GM21515 (cell line): Measurements from ENCODE around the gene CCSER1.

Experiments
- ATAC-seq: cut with Tn5 transposase; IDR thresholded peaks from one replicate; pipeline ENCODE4 v1.9.1; 2021; ENCODE audit not compliant: unreplicated experiment

Gene CCSER1

DNA sequence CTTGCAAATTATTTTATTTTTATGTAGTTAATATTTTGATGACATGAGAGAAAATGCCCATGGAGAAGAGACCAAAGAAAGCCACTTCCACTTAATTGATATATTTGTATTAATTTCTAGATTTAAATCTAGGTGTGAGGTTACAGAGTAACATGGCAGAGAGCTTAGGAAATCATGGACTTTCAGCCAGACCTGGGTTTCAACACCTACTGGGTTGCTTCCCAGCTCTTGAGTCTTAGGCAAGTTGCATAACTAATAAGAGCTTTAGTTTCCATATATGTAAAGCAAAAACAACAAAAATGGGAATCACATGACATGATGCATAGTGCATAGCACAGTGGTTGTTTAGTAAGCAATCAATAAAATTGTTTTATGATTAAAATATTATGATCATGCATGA lies 413.3 kb downstream of the CCSER1 start:
- no peak for ATAC-seq

DNA sequence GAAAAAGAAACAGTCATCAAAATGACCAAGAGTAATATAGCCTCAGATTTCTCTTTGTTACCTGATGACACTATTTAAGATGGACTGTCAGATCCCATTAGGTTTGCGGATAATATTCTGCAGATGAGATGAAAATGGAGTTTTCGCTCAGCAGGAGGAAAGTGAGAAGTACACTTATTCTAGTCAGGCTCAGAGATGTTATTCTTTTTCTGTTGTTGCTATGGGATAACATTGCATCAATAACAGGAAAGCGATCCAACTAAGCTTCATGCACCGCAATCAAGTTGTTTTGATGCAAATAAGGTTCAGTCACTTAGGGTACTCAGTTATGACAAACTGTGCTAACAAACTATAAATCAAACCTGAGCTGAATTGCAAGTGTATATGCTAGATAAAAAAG lies 415.0 kb downstream of the CCSER1 start:
- ATAC-seq: no peak

DNA sequence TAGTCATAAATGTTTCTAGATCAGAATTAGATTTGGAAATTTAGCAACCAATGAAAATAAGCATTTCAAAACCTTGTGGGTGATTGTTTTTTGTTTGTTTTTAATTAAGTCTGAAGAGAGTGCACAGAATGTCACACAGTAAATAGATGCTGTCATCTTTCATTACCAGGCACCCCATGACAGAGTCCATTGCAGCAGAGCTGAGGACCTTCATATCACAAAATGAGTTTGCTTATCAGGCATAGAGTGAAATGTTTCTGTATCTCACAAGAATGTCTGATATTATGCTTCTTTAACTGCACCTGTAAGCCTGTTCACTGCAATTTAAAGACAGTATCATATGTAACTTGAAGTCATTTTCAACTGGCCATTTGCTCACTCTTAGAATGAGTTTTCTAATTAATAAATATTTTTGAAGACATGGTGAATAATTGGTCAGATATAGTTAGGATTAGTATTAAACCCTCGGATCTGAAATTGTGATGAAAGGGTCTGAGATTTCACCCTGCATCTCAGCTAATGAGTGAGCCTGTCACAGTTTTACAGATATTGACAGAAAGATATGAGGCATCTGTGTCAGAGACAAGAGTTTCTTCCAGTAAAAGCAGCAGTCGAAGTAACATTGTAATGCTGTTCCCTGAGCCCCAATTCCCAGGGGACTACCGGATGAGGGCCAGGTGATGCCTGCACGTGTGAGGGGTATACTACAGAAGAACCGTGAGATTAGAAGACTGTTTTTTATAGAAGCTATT lies 416.4 kb downstream of the CCSER1 start:
- ATAC-seq: no peak

DNA sequence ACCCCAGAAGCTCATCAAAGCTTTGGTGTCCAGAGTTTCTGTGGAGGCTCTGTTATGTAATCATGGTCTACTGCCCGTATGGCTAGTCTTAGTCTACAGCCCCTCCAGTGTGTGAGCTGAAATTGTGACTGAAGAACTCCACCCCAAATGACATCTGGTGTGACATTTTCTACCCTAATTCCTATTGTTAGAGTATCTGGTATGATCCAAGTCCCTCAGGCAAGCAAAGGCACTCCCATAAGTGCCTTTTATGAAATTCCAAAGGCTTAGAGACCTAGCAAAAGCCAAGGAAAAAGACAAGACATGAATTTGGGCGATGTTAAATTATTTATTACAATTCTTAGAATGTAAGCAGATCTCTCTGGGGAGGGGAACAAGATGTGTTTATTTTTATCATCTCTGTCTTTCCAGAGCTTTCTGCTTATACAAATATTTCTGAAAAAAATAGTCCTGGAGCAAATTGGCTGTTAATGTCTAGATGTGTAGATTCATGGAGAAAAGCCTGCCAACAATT lies 417.4 kb downstream of the CCSER1 start:
- no peak for ATAC-seq

DNA sequence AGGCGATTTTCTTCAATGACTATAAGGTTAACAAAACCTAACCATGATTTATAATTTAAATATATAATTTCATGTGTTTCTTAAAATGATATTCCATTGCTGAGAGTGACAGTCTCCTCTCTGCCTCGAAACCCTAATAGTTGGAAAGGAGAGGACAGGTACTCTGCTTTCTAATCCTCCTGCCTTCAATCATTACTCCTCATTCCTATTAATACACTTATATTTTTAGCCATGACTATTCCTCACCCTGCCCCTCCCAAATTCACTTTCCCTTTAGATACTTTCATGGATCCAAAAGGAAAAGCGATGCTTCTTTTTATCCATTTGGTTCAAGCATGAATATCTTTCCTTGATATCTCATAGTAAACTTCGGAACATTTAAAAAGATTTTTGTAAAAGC lies 418.2 kb downstream of the CCSER1 start:
- no peak for ATAC-seq

DNA sequence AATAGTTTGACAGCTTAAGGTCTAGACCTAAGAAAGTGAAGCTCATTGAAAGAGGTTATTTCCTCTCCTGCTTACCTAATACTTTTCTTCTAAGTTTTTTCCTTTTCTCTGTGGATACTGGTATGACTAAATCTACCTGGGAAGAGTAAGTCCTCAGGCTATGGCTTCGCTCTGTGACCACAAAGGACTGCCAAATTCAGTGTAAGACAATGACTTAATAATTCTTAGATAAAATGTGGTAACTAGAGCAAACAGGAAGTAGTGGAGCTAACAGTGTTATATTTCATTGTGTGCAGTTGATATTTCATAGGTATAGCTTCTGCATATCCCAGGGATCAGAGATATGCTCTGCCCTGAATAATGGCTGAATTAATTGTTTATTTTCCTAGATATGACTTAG lies 418.9 kb downstream of the CCSER1 start:
- no peak for ATAC-seq

DNA sequence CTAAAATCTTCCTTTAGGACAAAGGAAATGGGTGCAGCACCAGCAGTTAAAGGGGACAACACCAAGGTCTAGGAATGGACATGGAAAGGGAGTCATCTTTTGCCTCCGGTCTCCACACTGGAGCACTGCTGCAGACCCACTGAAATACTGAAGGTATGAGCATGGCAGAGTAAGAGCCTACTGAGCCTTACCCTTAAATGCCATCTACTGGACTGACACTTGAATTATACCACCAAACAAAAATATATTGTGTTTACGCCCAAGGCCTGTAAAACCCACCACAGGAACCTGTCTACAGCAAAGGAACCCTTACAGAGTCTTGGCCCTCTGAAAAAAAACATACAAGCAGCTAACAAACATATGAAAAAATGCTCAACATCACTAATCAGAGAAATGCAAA lies 443.4 kb downstream of the CCSER1 start:
- no peak for ATAC-seq

DNA sequence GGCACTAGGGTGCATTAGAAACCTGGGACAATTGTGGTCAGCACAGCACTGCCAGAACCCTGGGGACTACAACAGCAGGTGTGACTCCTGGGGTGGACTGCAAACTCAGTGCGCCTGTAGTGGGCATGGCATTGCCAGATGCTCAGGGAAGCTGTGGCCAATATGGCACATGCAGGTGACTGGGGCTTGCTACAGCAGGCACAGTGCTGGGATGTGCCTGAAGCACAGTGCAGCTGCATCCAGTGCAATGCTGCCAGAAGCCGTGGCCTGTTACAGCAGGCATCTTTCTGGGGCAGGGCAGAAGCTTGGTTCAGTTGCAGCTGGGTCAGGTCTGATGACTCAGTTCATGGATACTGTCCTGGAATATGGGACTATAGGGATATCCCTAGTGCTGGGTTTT lies 445.8 kb downstream of the CCSER1 start:
- no peak for ATAC-seq

DNA sequence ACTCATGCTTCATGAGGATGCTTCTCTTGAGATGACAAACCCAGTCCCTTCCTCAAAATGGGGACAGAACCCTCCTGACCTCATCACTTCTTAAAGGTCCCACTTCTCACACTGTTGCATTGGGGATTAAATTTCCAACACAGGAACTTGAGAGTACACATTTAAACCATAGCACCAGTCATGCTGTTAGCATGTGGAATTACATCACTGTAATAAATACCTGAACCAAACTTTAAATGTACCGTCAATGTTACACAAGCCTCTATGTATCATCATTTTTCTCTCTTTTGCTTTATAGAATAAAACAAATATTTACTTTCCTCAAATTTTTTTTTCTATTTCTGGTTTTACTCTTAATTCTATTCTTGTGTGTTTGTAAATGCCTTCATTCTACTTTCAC lies 448.2 kb downstream of the CCSER1 start:
- ATAC-seq: no peak

DNA sequence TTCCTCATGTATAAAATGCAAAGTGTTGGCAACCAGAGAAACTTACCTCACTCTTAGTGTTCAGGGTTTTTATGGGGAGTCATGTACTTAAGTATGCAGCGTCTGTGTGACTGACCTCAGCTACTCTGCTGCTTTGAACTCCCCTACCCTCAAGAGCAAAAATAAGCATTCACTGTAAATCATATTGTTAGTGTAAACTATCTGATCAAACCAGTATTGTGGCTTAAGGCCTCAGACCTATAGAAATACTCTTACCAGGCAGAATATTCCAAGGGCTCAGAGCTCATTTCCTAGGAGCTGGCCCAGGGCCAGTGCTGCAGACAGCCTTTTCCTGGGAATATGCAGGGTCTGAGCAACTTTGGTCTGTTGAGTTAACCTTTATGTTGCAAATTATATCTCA lies 453.1 kb downstream of the CCSER1 start:
- no peak for ATAC-seq

DNA sequence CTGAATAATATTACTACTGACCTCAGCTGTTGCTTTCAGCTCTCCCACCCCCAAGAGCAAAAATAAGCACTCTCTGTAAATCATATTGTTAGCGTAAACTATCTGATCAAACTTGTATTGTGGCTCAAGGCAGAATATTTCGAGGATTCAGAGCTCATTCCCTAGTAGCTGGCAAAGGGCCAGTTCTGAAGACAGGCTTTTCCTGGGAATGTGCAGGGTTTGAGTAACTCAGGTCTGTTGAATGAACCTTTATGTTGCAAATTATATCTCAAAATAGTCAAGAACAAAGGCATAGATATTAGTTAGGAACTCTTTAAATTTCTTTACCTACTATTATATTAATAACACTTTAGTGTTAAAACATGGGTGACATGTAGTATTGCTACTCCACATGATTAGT lies 454.9 kb downstream of the CCSER1 start:
- ATAC-seq: no peak

DNA sequence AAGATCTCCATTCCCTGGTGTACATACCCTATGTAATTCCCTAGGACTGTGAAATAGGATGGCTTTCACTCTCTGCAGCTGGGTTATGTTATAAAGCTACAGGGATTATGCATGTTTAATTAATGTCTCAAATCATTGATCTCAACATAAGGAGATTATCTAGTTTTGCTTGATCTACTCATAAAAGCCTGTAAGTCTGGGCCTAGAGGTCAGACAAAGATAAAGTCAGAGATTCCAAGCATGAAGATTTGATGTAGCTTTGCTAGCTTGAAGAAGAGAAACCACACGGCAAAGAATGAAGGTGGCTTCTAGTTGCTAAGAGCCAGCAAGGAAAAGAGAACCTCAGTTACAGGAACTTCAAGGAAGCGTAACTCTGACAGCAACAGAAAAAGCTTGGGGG lies 456.9 kb downstream of the CCSER1 start:
- ATAC-seq: no peak

DNA sequence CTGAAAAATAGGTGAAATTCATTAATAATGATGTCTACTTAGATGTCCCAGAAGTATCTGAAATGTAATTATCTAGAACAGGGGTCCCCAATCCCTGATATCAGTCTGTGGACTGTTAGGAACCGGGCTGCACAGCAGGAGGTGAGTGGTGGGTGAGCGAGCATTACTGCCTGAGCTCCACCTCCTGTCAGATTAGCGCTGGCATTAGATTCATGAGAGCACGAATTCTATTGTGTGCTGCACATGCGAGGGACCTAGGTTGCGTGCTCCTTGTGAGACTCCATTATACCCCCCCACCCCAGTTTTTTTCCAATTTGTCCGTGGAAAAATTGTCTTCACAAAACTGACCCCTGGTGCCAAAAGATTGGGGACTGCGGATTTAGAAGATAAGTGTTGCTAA lies 458.8 kb downstream of the CCSER1 start:
- ATAC-seq: no peak

DNA sequence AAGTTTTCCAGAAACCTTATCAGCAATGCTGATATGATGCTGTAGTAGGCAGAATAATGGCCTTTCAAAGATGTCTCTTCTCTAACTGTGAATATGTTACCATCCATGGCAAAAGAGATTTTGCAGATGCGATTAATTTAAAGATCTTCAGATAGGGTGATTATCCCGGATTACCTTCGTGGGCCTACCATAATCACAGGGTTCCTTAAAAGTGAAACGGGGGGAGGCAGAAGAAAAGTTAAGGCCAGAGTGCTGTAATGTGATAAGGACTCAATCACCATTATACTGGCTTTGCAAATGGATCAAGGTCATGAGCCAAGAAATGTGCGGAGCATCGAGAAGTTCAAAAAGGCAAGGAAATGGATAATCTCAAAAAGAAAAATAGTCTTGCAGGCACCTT lies 459.6 kb downstream of the CCSER1 start:
- no peak for ATAC-seq

DNA sequence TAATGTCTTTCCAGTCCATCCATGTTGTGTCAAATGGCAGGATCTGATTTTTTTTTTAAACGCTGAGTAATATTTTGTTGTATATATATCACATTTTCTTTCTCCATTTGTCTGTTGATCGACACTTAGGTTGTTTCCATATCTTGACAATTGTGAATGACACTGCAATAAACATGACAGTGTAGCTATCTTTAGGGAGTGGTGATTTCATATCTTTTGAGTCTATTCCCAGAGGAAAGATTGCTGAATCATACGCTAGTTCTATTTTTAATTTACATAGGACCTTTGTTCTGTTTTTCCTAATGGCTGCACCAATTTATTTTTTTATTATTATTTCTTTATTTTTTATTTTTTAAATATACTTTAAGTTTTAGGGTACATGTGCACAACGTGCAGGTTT lies 470.7 kb downstream of the CCSER1 start:
- no peak for ATAC-seq

DNA sequence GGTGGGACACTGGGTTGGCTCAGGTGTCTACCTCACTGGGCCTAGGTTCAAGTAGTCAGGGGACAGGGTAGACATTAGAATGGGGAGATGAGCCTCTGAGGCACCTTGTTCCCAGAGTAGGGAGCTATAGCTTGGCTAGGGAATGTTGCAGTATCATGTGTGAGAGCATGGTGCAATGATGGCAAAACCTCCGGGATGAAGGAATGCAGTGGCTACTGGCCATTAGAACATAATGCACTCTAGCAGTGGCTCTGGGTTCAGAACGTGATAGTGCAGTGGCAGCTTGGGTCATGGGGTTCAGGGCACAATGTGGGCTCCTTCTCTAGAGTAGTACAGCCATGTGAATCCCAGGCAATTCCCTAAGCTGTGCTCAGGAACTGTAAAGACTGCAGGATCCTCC lies 471.5 kb downstream of the CCSER1 start:
- ATAC-seq: no peak

DNA sequence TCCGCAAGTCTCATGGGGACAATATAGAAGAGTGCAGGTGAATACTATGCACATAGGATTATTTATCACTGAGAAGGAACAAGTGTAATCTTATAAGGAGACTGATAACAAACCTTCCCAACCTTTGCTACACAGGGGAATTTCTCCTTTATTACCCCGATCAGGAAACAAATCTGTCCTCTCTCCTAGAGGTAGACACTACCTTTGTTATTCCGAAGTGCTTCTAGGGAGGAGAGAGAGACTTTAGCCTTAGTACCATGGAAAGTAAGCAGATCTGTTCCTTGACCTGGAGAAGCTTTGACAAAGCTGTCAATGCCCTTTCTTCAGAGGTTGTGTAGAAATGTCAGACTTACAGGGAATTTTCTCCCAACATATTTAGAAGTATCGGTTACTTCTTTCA lies 475.5 kb downstream of the CCSER1 start:
- no peak for ATAC-seq

DNA sequence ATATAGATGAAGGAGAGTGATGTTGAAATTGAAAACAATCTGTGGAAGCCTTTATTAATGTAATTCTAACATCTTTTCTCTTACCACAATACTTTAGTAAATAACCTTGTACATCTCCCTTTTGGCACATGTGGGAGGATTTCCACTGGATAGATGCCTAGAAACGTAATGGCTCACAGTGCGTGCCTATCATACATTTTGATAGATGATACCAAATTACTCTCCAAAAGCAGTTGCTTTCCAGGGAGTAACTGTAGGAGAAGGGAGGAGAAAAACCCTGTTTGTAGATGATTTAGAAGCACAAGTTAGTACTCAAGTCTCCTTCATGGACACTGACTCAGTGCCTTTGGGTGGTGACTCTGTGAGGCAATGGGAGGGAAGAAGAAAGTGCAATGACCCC lies 476.3 kb downstream of the CCSER1 start:
- ATAC-seq: no peak

DNA sequence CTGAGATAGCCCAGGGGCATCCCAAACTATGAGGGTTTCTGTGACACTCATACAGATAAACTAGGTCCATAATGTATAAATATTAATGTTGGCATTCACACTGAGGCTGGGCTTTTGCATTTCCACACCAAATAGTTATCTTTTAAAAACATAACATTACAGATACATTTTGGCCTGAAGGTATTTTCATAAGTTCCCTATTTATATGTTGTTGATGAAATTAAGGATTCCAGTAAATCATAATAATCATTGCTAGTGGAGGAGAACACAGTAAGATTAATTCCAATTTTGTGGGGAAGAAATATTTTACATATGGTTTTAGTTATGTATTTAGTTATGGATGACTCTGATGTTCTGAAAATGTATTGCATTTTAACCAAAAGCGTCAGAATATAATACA lies 479.6 kb downstream of the CCSER1 start:
- no peak for ATAC-seq

DNA sequence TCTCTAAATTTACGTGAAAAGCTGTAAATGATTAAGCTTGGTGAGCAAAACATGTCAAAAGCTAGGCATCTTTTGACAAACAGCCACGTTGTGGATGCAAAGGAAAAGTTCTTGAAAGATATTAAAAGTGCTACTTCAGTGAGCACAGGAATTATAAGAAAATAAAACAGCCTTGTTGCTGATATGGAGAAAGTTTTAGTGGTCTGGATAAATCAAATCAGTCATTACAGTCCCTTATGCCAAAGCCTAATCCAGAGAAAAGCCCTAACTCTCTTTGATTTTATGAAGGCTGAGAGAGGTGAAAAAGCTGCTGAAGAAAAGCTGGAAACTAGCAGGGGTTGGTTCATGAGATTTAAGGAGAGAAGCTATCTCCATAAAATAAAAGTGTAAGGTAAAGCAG lies 487.2 kb downstream of the CCSER1 start:
- ATAC-seq: no peak

DNA sequence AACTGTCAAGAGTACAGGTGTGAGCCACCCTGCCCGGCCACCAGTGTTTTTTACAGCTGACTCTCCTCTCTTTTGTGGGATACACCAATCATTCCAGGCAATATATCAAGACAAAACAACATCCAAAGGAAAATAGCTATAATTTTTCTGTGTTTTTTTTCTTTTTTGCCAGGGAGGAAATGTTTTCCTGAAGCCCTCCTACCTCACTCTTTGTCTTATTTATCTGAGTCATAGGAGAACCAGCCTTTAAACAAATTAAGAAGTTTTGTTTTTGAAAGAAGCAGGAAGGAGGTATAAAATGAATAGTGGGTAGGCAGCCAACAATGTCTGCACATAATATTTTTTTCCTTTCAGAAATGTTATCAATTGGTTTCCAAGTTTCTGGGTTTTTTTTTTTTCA lies 493.9 kb downstream of the CCSER1 start:
- ATAC-seq: no peak

DNA sequence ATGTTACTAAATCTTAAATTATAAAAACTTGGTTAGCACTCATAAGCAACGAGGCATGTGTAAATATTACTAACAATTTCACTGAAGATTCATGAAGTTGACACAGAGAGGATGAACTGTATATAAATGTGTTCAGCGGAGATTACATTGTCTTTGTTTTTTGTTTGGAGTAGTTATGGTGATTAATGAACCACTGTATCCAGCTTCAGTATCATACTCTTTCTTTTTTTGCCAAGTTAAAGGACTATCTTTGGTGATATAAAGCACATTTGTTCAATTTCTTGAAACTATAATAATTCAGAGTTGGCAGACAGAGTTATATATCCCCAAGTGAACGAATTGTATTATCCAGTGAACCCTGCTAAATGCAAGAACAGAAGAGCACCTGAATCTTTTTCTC lies 497.6 kb downstream of the CCSER1 start:
- ATAC-seq: no peak

DNA sequence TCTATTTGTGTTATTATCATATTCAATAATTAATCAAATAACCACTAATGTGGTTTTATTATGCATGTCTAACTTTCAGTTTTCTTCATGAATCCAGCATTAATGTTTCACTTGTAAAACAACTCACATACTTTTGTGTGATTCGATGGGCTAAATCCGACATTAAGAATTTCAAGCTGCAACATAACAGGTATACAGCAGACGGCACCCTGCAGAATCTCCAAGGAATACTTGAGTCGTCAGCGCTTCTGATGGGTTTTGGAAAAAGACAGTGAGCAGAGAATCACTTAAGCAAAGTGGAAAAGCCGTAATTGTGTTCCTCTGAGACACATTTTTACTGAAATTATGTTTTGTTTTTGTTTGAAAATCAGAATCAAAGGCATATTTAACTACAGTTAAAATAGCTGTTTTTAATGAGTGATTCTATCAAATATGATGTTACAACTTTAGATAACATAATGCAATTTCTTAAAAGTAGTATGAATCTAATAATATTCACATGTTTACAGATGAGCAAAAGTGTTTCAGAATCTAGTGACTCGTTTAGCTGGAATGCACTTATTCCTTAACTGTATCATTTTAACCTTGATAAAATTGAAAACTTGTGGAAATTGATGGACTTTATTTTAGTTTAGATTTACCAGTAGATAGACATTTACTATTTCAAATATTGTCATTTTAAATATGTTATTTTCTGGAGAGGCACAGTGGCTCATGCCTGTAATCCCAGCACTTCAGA lies 514.8 kb downstream of the CCSER1 start:
- no peak for ATAC-seq
